NCI-H446 (cell line): Measurements from ENCODE around the gene MAD1L1.

ENCODE experiments used
- DNase-seq, 2 experiments: peaks; one replicate each; lab custom pipeline; 2025; lab: John Stamatoyannopoulos, UW

Gene MAD1L1

DNA sequence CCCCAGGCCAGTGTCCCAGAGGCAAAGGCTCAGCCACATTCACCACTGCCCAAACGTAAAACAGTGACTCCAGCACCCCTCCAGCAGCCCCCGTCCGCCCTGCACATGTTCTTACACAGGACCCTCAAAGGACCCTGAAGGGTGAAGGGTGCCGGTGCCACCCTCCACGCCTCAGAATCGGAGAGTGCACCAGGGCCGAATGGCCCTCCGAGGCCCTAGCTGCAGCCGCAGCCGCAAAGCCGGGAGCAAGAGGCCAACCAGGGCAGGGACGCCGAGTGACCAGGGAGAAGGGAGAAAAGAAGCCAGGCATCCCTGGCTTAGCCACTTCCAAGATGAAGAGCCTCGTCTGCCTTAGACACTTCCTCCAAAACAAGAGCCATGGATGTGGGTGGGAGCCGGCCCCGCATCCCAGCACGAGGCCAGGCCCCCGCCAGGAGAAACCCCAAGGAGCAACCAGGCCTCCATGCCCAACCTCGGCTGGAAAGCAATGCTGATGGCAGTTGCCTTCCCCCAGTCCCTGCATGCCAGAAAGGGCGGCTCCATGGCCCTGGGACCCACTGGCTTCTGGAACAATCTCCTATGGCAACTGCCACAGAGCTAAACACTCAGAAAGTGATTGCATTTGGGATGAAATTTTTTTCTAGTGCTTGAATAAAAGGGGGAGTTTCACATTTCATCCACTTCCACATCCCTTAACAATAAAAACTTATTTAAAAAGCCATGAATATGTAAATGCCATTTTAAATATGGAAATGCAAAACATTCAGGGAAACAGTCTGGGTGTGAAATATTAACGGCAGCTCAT lies 92.3 kb downstream of the MAD1L1 start:
- DNase-seq: no peak

DNA sequence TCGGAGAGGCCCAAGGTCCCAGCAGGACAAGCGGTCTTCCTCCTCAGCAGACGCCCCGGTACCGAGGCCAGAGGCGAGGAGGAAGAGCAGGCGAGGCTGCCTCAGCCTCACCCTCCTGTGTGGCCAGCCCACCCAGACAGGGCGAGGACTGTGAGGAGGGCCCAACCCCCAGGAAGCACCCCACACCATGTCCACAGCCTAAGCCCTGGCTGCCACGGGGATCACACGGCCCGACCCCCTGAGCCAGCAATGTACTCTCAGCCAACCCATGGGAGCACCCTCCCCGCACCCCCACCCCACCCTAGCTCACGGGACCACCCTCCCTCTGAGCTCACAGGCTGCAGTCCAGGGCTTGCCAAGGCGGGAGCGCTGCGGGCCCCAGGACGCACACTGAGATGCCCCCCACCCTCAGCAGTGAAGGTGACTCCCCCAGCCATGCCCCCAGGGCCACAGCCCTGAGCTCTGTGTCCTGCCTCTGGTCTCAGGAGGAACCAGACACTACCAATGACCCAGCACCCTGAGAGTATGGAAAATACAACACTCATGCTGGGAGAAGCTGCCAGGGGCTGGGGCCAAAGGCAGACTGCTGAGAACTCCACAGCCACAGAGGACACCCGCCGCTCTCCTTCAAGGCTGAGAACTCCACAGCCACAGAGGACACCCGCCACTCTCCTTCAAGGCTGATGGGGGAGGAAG lies 93.6 kb downstream of the MAD1L1 start:
- DNase-seq: no peak

DNA sequence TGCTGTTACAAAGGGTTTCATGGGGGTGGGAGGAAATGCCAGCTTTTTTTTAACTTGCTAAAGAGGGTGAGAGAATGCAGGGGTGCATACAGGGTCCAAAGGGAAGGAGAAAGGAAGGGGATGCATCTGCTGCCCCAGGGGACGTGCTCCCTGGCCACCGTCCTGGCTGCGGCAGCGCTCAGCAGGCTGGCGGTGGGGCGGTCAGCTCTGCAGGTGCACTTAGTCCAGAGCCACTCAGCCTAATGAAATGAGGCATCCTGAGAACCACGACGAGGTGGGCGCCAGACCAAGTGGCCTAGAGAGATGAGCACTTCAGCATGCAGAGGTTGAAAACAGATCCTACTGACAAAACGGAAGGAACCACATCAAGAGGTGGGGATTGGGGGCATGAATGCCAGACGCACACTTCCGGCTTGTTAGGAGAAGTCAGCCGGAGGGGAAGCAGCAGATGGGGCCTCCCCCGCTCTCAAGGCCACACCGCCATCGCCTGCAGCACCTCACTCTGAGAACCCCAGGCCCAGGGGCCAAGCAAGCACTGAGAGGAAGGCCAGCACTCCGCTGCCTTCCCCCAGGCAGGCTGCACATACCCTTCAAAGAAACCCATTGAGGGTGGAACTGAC lies 94.5 kb downstream of the MAD1L1 start:
- DNase-seq: no peak

DNA sequence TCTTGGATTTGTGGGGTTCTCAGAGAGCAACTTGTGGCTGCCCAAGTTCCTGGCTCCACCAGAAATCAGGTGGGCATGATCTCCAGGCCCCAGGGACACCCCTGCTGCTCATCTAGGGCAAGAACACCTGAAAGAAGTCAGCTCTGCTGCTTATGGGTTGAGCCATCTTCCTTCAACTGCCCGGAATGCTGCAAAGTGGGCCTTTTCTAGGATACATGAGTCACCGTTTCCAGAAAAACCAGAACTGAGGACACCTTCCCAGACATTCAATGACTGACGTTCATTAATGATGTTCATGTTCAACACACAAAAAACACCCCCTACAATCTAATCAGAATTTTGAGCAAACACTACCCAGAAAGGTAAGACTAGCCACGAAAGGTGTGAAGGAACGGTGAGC lies 98.0 kb downstream of the MAD1L1 start:
- DNase-seq: no peak

DNA sequence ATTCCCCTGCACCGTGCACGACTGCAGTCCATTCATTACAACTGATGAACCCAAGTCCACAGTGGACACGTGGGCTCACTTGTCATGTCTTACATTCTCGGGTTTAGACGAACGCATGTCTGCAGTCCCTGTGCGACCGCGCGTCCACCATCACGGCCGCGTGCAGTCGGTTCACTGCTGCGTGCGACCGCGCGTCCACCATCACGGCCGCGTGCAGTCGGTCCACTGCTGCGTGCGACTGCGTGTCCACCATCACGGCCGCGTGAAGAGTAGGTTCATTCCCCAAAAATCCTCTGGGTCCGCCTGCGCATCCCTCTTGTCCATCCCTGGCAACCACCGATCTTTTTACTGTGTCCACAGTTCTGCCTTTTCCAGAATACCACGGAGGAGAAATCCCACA lies 100.5 kb downstream of the MAD1L1 start:
- DNase-seq: no peak

DNA sequence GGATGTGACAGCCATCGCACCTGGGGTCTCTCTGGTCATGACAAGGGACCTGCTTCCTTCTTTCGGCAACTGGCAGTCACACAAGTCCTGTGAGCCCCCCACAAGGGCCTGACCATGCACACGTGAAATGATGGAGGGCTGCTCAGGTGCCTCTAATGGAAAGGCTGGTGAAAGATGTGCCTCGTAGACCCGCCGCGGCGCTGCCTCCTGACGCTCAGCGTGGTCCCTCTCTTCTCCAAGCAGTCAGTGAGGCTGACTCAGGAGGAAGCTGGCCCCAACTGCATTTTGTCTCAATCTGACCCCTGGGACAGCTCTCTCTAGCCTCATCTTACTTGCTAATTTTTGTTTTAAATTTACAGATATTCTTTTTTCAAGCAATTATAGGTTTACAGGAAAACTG lies 100.9 kb downstream of the MAD1L1 start:
- DNase-seq: no peak

DNA sequence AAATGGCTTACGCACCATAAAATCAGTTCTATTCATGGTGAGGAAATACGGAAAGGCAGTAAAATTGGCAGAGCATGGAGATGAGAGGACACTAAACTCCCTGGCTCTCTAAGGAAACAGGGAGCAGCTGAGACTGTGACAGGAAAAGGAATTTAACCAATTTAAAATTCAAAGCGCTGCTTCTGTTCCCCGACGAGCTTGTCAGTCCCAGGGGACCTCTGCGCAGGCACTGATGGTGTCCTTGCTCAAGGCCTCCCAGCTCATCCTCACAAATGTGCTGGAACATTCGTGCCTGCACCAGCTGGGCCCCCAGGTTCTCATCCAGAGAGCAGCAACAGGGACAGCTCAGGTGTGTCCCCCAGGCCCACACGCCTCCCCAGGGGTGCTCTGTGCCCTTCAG lies 101.4 kb downstream of the MAD1L1 start:
- DNase-seq: no peak

DNA sequence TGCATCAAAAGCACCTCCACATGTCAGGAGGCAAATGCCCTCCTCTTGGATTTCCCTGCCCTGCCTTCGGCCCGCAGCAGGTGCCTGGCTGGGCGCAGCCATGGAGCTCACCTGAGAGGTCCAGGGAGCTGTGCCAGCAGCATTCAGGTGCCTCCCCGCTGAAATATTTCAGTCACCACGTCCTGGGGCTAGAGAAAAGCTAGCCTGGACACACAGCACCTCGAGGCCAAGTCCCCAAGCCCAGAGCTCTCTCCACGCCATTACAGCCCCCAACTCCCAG lies 102.7 kb downstream of the MAD1L1 start:
- no peak for DNase-seq

DNA sequence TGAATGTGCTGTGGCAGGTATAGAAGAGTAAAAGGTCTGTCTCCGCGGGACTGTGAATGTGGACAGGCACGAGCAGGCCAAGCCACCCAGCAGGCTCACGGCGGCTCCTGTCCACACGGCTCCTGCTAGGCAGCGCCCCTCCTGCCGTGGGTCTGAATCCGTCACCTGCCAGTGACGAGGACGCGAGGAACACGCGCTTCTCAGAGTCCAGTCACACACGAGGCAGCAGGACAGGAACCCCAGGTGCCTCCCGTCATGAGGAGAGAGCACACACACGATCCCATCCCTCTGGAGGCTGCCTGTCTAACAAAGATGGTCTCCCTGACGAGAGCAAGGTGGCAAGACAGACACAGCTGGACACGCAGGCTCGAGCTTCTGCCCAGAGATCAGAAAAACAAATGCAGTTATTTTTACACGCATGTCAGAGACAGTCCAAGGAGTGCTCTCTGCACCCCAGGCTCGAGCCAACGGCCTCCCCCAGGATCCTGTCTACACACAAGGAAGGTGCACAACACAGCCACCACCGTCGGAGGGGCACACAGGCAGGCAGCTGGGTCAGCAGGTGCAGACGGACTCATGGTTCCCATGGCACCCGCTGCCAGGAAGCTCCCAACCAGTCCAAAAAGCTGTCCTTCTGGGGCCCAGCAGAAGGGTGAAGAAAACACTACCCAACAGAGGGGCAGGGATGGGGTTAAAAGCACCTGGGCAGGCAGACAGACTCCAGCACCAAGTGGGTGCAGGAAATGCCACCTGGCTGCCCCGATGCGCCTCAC lies 103.2 kb downstream of the MAD1L1 start:
- no peak for DNase-seq

DNA sequence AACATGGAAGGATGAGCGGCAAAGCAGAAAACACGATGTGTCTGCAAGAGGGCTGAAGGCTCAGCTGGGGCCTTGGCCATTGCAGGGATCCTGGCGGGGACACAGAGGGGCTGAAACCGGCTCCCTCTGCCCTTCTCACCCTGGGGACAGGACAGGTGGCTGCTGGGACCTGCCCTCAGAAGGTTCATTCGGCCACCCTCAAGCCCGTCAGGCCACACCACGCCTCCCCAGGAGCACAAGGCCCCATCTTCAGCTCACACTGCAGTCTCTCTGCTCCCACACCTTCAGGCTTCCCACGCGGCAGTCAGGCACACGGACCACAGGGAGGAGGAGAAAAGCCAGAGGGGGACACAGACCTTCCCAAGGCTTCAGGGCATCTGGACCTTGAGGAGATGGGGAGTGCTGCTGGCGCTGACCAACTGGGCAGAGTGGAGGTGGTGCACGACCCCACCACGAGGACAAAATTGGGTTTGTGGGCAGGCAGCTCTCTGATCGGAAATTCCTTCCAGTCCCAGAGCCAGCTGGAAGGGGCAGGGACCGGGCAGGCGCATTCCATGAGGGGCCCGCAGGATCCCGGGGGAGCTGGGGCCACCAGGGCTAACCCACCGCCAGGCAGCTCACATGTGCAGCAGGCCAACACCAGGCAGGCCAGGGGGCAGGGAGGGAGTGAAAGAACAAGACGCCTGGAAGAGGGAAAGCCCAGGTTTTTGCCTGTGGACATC lies 104.0 kb downstream of the MAD1L1 start:
- DNase-seq: no peak

DNA sequence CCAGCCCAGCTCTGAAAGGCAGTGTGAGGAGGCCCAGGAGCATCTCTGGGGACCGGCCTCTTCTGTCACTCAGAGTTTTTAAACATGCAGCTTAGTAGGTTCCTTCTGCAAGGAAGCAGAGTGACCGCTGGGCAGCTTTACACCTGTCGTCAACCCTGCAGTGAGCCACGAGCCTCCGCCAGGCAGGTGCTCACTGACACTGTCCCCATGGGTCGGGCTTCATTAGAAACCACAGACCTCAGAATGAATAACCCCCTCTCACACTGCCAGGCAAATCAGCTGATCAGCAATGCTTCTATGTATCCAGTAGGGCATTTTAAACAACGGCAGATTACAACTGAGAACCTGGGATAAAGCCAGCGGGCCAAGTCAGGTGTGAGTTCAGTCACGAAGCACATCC lies 106.1 kb downstream of the MAD1L1 start:
- DNase-seq: no peak

DNA sequence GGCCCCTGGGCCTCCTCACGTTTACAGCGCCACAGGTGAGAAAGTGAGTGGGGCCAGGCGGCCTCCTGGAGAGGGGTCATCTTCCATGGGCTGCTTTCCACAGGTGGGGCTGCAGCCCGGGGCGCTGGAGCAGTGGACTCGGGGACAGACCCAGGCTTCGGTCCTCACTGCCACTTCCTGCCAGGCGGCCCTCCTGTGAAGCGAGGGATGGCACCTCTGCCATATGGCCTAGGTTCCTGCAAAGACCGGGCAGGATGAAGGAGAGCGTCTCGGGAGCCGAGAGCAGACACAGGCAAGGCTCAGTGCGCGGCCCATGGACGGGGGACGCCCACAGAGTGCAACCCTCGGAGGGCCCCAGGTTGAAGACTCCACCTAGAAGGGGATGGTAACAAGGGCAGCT lies 106.8 kb downstream of the MAD1L1 start:
- DNase-seq: no peak

DNA sequence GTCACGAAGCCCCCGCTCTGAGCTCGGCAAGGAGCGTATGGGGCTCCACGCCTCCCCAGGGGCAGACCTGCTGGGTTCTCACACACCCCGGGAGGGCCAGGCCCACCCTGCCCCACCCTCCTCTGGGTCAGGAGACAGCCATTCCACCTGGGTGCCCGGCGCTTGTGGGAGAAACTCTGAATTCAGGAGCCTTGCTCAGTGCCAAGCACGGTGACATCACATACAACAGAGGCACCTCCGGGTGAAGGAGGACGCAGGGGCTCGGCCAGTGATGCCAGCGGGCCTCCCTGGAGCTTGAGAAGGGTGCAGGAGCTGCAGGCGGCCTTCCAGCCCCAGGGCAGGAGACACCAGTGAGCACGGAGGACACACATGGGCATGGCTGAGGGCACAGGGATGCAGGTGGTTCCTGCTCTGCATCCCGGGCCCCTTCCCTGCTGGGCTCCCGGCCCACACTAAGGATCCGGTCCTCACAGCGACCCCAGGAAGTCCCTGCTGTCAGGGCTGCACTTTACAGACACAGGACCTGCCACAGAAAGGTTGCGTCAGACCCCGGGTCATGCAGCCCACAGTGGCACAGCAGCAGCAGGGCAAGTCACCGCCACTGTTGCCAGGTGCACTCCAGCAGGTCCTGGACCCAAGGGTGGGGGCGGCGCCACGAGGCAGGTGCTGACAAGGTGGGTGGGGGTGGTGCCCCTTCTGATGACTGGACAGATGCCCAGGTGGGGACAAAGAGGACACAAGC lies 108.0 kb downstream of the MAD1L1 start:
- no peak for DNase-seq

DNA sequence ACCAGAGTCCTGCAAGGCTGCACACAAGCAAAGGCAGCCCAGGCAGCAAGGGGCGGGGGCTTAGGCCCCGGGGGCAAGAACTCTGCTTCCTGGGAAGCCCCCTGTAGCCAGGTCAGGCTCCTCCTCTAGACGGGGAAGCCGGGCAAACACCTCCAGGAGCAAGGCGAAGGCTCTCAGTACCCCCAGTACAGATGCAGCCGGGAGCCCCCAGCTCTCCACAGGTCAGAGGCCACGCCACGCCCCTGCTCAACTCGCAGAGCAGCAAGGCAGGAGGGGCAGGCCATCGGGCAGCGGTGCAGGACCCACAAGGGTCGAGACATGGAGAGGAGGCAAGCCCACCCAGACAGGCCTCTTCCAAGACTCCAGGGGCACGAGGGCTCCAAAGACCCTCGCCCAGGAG lies 108.8 kb downstream of the MAD1L1 start:
- DNase-seq: no peak

DNA sequence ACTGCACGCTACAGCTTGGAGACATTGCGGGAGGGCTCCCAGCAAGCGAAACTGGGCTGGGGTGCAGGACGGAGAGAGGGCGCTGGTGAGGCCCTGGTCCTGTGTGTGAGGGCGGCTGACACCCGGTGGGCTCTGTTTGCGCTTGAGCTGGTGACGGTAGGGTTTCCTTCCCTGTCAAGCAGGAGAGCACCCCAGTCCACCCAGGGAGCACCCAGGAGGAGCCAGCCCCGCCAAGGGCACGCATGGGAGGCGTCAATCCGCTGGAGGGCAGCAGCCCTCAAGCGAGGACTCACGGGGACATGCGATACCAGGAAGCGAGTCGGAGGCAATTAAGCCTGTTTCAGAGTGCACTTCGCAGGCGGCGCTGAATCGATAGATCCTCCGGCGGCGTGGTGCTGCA lies 109.4 kb downstream of the MAD1L1 start:
- DNase-seq: no peak

DNA sequence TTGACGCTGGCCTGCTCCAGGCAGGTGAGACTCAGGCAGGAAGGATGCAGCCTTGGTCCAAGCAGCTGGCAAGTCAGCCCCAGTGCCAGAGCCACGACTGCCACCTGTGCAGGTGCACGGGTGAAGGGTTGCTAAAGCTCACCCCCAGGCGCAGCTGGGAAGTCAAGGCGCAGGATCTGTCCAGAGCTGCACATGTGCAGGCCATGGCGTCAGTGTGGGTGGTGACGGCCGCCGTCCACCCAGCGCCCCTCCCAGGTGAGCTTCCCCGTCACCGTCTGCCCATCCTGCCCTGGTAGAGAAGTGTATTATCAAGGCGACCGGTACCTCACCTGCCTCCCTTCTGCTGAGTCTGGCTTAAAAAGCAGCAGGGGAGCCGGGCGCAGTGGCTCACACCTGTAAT lies 110.1 kb downstream of the MAD1L1 start:
- DNase-seq: no peak

DNA sequence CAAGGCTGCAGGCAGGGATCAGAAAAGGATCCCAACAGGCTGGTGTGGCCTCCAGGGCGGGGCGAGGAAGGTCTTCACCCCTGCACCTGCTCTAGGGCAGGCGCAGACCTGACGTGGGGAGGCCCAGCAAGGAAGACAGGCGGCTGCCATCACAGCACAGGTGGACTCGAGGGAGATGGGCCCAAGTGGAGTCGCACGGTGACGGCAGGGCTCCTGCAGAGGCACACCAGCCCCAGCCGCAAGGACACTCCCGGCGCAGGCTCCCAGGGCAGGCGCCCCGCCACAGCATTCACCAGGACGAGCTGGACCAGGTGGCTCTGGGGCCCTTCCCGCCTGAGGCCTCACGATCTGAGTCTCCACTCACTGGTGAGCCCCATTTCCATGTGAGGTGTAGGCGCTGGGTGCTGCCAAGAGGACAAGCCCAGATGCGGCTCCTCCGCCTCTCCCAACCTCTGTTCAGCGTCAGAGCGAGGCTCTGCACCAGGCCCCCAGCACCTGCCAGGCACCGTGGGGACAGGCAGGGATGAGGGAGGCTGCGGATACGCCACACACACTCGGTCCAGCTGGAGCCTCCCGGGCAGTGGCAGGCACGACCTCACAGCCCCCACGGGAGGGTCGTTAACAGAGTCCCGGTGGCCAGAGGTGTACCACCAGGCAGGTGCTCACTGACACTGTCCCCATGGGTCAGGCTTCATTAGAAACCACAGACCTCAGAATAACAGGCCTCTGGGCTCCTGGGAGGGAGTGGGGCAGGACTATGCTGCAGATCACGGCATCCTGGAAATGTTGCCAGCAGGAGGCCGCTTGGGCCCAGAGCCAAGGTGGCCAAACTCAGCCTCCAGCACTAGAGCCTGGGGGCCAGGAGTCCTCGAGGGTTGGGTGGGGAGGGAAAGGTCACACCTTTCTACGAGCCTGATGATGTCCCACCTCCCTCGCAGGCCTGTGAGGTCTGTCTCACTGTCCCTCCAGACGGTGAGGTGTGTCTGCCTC lies 111.6 kb downstream of the MAD1L1 start:
- no peak for DNase-seq

DNA sequence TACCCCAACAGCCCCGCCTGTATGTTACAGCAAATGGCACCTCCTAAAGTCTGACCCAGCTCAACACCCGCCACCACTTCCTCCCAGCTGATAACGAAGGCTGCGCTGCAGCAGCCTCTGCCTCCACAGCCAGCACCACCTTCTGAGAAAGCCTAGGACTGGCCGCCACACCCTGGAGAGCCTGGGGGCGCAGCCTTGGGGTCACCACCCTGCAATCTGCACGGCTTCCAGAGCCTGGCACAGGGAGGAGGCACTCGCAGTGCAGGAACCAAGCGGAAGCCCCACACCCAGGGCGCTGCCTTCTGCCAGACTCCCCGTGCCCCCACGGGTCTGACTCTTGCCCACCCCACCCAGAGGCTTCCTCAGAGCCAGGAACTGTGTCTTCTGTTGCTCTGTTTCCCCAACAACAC lies 112.5 kb downstream of the MAD1L1 start:
- DNase-seq: no peak

DNA sequence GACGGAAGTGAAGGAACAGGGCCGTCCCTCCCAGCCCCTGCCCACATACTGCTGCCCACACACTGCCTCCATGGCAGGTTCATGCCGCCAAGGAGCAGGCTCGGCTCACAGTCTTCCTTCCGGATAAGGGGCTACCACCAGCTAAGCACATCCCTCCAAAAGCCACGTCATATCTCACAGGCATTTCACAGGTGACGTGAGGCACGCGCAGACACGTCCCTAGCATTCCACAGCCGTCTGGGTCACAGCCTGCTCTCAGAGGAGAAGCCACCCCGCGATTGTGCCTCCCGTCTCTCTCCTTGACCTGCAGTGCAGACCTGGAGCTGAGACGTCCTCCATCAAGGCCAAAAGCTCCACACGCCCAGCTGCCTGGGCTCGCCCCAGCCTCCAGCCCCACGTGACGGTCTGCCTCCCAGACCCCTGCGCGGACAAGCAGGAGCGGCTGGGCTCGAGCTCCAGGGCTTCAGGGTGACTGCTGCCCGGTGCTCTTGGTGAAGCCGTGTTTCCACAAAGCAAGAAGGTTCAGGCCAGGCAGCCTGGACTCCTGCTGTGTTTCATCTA lies 114.0 kb downstream of the MAD1L1 start:
- DNase-seq: no peak

DNA sequence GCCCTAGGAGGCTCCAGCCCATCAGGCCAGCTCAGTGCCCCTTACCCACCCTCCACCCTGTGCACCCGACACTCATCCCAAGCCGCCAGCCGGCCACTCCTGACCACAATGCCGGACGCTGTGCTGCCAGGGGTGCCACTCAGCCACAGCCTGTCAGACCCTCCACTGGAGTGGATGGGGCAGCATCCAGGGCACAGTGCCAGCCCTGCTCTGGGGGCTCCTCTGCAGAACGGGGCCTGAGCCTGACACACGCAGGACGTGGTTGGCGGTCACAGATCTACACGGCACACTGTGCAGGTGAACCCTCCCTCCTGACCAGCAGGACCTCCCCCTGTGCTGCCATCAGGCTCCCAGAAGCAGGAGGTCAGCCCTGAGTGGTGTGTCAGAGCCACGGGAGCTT lies 114.7 kb downstream of the MAD1L1 start:
- DNase-seq: no peak
